ENCODE data around the gene LHFPL6.

LHFPL6 gene

GRCh38 chr13:39597838-39598237 is 5.2 kb downstream of the LHFPL6 start:
- no peak overlapping the region for H3K4me3 ChIP-seq (ENCODE audit: low read length)
- H3K27ac ChIP-seq (ENCODE audit: low read length): no peak overlapping the region
- no peaks in the 10 kb centered on the region; the same call in 1 of the 2 replicates for H3K9me3 ChIP-seq (ENCODE audit: control insufficient read depth, insufficient read depth, low read length)
- no CpG with 5 or more reads among the region's 2 CpGs for WGBS (ENCODE audit: insufficient coverage, insufficient read length)
- H3K27me3 ChIP-seq (ENCODE audit: control insufficient read depth, insufficient read depth, low read length): no peaks in the 10 kb centered on the region; the same call in 1 of the 2 replicates
- DNase-seq (ENCODE audit: low read depth, low spot score): no peak
- no peaks in the 10 kb centered on the region for H3K36me3 ChIP-seq (ENCODE audit: control insufficient read depth, insufficient read depth, low read length)
- no peaks in the 10 kb centered on the region for H3K4me1 ChIP-seq (ENCODE audit: control insufficient read depth, insufficient read depth, low read length)

- Histone ChIP-seq H3K36me3 (ENCODE audit: control insufficient read depth, insufficient read depth, low read length) (no peaks in the 10 kb centered on the region), H3K9me3 (ENCODE audit: control insufficient read depth, insufficient read depth, low read length) (no peaks in the 10 kb centered on the region; the same call in 1 of the 2 replicates)
Observed at GRCh38 chr13:39596685-39597084, 6.3 kb downstream of the LHFPL6 start.

GRCh38 chr13:39596176-39596575 is 6.8 kb downstream of the LHFPL6 start:
- no peaks in the 10 kb centered on the region for H3K4me1 ChIP-seq (ENCODE audit: control insufficient read depth, insufficient read depth, low read length)
- no peaks in the 10 kb centered on the region; the same call in 1 of the 2 replicates for H3K9me3 ChIP-seq (ENCODE audit: control insufficient read depth, insufficient read depth, low read length)
- H3K4me3 ChIP-seq (ENCODE audit: low read length): no peak overlapping the region
- no peak for DNase-seq (ENCODE audit: low read depth, low spot score)
- no peaks in the 10 kb centered on the region for H3K36me3 ChIP-seq (ENCODE audit: control insufficient read depth, insufficient read depth, low read length)
- no peaks in the 10 kb centered on the region; the same call in 1 of the 2 replicates for H3K27me3 ChIP-seq (ENCODE audit: control insufficient read depth, insufficient read depth, low read length)
- H3K27ac ChIP-seq (ENCODE audit: low read length): no peak overlapping the region
- no CpG with 5 or more reads among the region's 2 CpGs for WGBS (ENCODE audit: insufficient coverage, insufficient read length)

More at GRCh38 chr13:39596685-39597084, 6.3 kb downstream of the LHFPL6 start:
- H3K27me3 ChIP-seq (ENCODE audit: control insufficient read depth, insufficient read depth, low read length): no peaks in the 10 kb centered on the region; the same call in 1 of the 2 replicates
- H3K4me1 ChIP-seq (ENCODE audit: control insufficient read depth, insufficient read depth, low read length): no peaks in the 10 kb centered on the region
- no peak overlapping the region for H3K4me3 ChIP-seq (ENCODE audit: low read length)
- H3K27ac ChIP-seq (ENCODE audit: low read length): no peak overlapping the region
- no CpG with 5 or more reads among the region's 3 CpGs for WGBS (ENCODE audit: insufficient coverage, insufficient read length)
- no peak for DNase-seq (ENCODE audit: low read depth, low spot score)

- H3K4me3 ChIP-seq (ENCODE audit: low read length): no peak overlapping the region
- no CpG with 5 or more reads among the region's 2 CpGs for WGBS (ENCODE audit: insufficient coverage, insufficient read length)
- no peaks in the 10 kb centered on the region for H3K36me3 ChIP-seq (ENCODE audit: control insufficient read depth, insufficient read depth, low read length)
- DNase-seq (ENCODE audit: low read depth, low spot score): no peak
- H3K27me3 ChIP-seq (ENCODE audit: control insufficient read depth, insufficient read depth, low read length): no peaks in the 10 kb centered on the region
- no peak overlapping the region for H3K27ac ChIP-seq (ENCODE audit: low read length)
- H3K4me1 ChIP-seq (ENCODE audit: control insufficient read depth, insufficient read depth, low read length): no peaks in the 10 kb centered on the region
- no peaks in the 10 kb centered on the region for H3K9me3 ChIP-seq (ENCODE audit: control insufficient read depth, insufficient read depth, low read length)
Observed at GRCh38 chr13:39590466-39591036, 12.4 kb downstream of the LHFPL6 start.

- H3K4me1 ChIP-seq (ENCODE audit: control insufficient read depth, insufficient read depth, low read length): no peaks in the 10 kb centered on the region
- no peaks in the 10 kb centered on the region for H3K9me3 ChIP-seq (ENCODE audit: control insufficient read depth, insufficient read depth, low read length)
- H3K27me3 ChIP-seq (ENCODE audit: control insufficient read depth, insufficient read depth, low read length): no peaks in the 10 kb centered on the region
- no peaks in the 10 kb centered on the region for H3K36me3 ChIP-seq (ENCODE audit: control insufficient read depth, insufficient read depth, low read length)
- DNase-seq (ENCODE audit: low read depth, low spot score): no peak
- H3K4me3 ChIP-seq (ENCODE audit: low read length): no peak overlapping the region
- WGBS (ENCODE audit: insufficient coverage, insufficient read length): no CpG with 5 or more reads among the region's 2 CpGs
- no peak overlapping the region for H3K27ac ChIP-seq (ENCODE audit: low read length)
Observed at GRCh38 chr13:39588384-39588783, 14.6 kb downstream of the LHFPL6 start.

GRCh38 chr13:39587939-39588338 is 15.1 kb downstream of the LHFPL6 start:
- WGBS (ENCODE audit: insufficient coverage, insufficient read length): no CpG with 5 or more reads among the region's 7 CpGs
- H3K27ac ChIP-seq (ENCODE audit: low read length): no peak overlapping the region

GRCh38 chr13:39586958-39587605 is 15.9 kb downstream of the LHFPL6 start:
- Histone ChIP-seq H3K4me1 (ENCODE audit: control insufficient read depth, insufficient read depth, low read length) (no peaks in the 10 kb centered on the region), H3K27ac (ENCODE audit: low read length) (no peak overlapping the region)
- no CpG with 5 or more reads among the region's 5 CpGs for WGBS (ENCODE audit: insufficient coverage, insufficient read length)

More at GRCh38 chr13:39587939-39588338, 15.1 kb downstream of the LHFPL6 start:
- DNase-seq (ENCODE audit: low read depth, low spot score): no peak
- no peak overlapping the region for H3K4me3 ChIP-seq (ENCODE audit: low read length)
- no peaks in the 10 kb centered on the region for H3K36me3 ChIP-seq (ENCODE audit: control insufficient read depth, insufficient read depth, low read length)
- no peaks in the 10 kb centered on the region for H3K9me3 ChIP-seq (ENCODE audit: control insufficient read depth, insufficient read depth, low read length)
- no peaks in the 10 kb centered on the region for H3K4me1 ChIP-seq (ENCODE audit: control insufficient read depth, insufficient read depth, low read length)
- H3K27me3 ChIP-seq (ENCODE audit: control insufficient read depth, insufficient read depth, low read length): no peaks in the 10 kb centered on the region

GRCh38 chr13:39586151-39586550 is 16.8 kb downstream of the LHFPL6 start:
- WGBS (ENCODE audit: insufficient coverage, insufficient read length): no CpG with 5 or more reads among the region's 1 CpG
- Histone ChIP-seq H3K27ac (ENCODE audit: low read length) (no peak overlapping the region), H3K27me3 (ENCODE audit: control insufficient read depth, insufficient read depth, low read length) (no peaks in the 10 kb centered on the region), H3K9me3 (ENCODE audit: control insufficient read depth, insufficient read depth, low read length) (no peaks in the 10 kb centered on the region), H3K4me3 (ENCODE audit: low read length) (no peak overlapping the region), H3K4me1 (ENCODE audit: control insufficient read depth, insufficient read depth, low read length) (no peaks in the 10 kb centered on the region), H3K36me3 (ENCODE audit: control insufficient read depth, insufficient read depth, low read length) (no peaks in the 10 kb centered on the region)
- DNase-seq (ENCODE audit: low read depth, low spot score): no peak

More at GRCh38 chr13:39586958-39587605, 15.9 kb downstream of the LHFPL6 start:
- no peak for DNase-seq (ENCODE audit: low read depth, low spot score)
- Histone ChIP-seq H3K4me3 (ENCODE audit: low read length) (no peak overlapping the region), H3K36me3 (ENCODE audit: control insufficient read depth, insufficient read depth, low read length) (no peaks in the 10 kb centered on the region), H3K9me3 (ENCODE audit: control insufficient read depth, insufficient read depth, low read length) (no peaks in the 10 kb centered on the region), H3K27me3 (ENCODE audit: control insufficient read depth, insufficient read depth, low read length) (no peaks in the 10 kb centered on the region)

DNA sequence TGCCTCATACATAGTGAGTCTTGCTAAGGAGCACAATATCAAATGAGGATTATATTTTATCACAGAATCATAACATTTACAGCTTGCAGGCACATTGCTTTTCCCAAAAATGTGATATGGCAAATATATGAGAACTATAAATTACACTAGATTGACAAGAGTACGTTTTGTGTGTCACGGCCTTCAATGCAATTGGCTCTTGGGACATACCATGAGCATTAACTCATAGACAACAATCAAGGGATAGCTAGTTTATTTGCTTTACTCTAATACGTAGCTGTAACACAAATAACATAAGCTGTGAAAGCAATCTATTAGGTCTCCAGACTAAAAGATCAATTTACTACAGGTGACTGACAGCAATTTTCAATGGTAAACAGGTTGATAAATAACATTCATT is 17.8 kb downstream of the LHFPL6 start:
- no peak overlapping the region for H3K4me3 ChIP-seq (ENCODE audit: low read length)
- H3K27ac ChIP-seq (ENCODE audit: low read length): no peak overlapping the region
- no peaks in the 10 kb centered on the region for H3K36me3 ChIP-seq (ENCODE audit: control insufficient read depth, insufficient read depth, low read length)
- no CpG with 5 or more reads among the region's 3 CpGs for WGBS (ENCODE audit: insufficient coverage, insufficient read length)
- H3K27me3 ChIP-seq (ENCODE audit: control insufficient read depth, insufficient read depth, low read length): no peaks in the 10 kb centered on the region
- DNase-seq (ENCODE audit: low read depth, low spot score): no peak
- H3K9me3 ChIP-seq (ENCODE audit: control insufficient read depth, insufficient read depth, low read length): no peaks in the 10 kb centered on the region
- no peaks in the 10 kb centered on the region for H3K4me1 ChIP-seq (ENCODE audit: control insufficient read depth, insufficient read depth, low read length)

DNA sequence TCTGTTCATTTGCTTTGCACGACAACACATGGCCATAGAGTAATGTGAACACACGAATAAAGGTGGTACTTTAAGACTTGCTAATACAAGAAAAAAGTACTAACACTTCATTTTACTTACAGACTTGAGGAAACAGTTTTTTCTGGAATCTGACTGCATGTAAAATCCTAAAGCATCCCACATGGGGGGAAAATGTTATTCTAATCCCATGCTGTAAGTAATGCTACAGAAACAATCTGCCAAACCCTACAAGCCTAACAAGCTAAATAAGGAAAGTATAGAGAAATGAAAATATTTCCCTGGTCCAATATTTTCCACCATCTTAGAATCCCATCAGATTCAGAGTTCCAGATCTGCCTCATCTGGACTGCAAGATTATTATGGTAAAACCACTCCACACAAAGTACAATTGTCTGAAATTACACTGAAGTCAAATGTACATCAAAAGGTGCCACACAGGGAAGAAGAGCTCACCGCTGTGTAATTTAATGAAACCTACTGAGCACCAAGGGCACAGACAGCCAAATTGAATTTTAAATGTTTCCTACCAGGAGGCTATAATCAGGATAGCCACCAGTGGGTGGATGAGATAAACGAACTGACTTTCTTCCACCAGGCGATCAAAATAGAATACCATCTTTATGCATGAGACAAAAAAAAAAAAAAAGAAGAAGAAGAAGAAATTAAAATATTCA is 22.0 kb downstream of the LHFPL6 start:
- H3K4me1 ChIP-seq (ENCODE audit: control insufficient read depth, insufficient read depth, low read length): no peaks in the 10 kb centered on the region
- H3K27ac ChIP-seq (ENCODE audit: low read length): no peak overlapping the region
- no peak for DNase-seq (ENCODE audit: low read depth, low spot score)
- WGBS (ENCODE audit: insufficient coverage, insufficient read length): no CpG with 5 or more reads among the region's 5 CpGs
- H3K27me3 ChIP-seq (ENCODE audit: control insufficient read depth, insufficient read depth, low read length): no peaks in the 10 kb centered on the region
- H3K4me3 ChIP-seq (ENCODE audit: low read length): no peak overlapping the region
- no peaks in the 10 kb centered on the region for H3K36me3 ChIP-seq (ENCODE audit: control insufficient read depth, insufficient read depth, low read length)
- no peaks in the 10 kb centered on the region for H3K9me3 ChIP-seq (ENCODE audit: control insufficient read depth, insufficient read depth, low read length)

Measured in iPS DF 6.9 (cell line).